ENCODE results near the gene APBB2.
A peak's percentile ranks its signal among the peaks of the same experiment; 100 is the strongest.
"Not testable (repeated sequence)": the region's sequence is repeated elsewhere in the genome, so short reads cannot be mapped to it uniquely, and the experiment has no call there.

Gene APBB2

DNA sequence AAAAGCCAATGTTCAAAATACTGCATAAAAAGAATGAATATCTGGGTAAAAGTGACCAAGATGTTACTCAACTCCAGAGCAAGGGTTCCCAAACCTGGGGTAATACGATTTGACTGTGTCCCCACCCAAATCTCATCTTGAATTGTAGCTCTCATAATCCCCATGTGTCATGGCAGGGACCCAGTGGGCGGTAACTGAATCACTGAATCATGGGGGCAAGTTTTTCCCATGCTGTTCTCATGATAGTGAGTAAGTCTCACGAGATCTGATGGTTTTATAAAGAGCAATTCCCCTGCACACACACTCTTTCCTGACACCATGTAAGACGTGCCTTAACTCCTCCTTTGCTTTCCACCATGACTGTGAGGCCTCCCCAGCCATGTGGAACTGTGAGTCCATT lies 64.8 kb downstream of the APBB2 start:
- not testable (repeated sequence) for H3K4me3 ChIP-seq (ENCODE audit: low read depth, low read length); H2AFZ ChIP-seq (ENCODE audit: low read length, unreplicated experiment); H3K27me3 ChIP-seq (ENCODE audit: insufficient read depth, low read length); H3K36me3 ChIP-seq (ENCODE audit: insufficient read depth, low read length); H3K27ac ChIP-seq (ENCODE audit: low read depth, low read length)
- Histone ChIP-seq H3K79me2 (ENCODE audit: control insufficient read depth, insufficient read depth, low read length, unreplicated experiment) (peaks cover 78% of the 10 kb centered on the region), H3K4me1 (ENCODE audit: control insufficient read depth, insufficient read depth, low read length, unreplicated experiment) (peaks cover 59% of the 10 kb centered on the region)

DNA sequence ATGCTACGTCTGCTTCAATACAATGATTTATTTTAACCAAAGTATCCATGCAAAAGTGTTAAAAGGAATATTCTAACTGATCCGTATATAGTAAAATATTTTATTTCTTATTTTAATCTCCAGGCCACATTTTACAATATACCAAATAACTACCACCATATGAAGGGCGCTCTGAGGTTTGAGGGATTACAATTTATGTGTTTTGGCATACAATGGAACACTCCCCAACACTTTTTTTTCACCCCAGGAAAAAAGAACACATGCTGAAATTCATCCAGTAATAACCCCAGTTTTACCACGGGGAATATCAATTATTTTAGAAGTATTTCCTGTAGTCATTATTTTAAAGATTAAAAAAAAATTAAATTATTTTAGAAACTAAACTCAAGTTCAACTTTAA lies 65.4 kb downstream of the APBB2 start:
- Histone ChIP-seq H2AFZ (ENCODE audit: low read length, unreplicated experiment) (no peak overlapping the region), H3K4me1 (ENCODE audit: control insufficient read depth, insufficient read depth, low read length, unreplicated experiment) (peaks cover 60% of the 10 kb centered on the region), H3K27me3 (ENCODE audit: insufficient read depth, low read length) (no peaks in the 10 kb centered on the region), H3K4me3 (ENCODE audit: low read depth, low read length) (no peak overlapping the region), H3K27ac (ENCODE audit: low read depth, low read length) (no peak overlapping the region), H3K36me3 (ENCODE audit: insufficient read depth, low read length) (no peaks in the 10 kb centered on the region; the same call in none of the 2 replicates), H3K79me2 (ENCODE audit: control insufficient read depth, insufficient read depth, low read length, unreplicated experiment) (peaks cover 74% of the 10 kb centered on the region)

DNA sequence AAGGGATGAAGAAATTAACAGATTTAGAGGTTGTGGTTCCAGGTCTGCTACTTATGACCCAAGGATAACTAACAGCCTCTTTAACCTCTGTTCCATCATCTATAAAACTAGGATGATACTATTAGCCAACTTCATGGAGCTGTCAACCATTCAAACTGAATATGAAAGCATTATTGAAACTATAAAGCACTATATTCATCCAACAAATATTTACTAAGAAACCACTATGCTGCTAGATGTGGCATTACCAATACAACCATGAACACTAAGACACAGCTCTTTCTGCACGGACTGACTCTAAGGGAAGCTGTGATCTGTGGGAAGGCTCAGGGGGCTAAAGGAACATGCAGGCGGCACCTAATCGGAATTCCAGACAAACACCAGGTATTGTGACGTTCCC lies 66.0 kb downstream of the APBB2 start:
- Histone ChIP-seq H2AFZ (ENCODE audit: low read length, unreplicated experiment) (no peak overlapping the region), H3K4me3 (ENCODE audit: low read depth, low read length) (peak overlapping the region; percentile 2; the same call in 1 of the 2 replicates), H3K4me1 (ENCODE audit: control insufficient read depth, insufficient read depth, low read length, unreplicated experiment) (peaks cover 61% of the 10 kb centered on the region), H3K27ac (ENCODE audit: low read depth, low read length) (peak overlapping the region; percentile 66), H3K79me2 (ENCODE audit: control insufficient read depth, insufficient read depth, low read length, unreplicated experiment) (peaks cover 68% of the 10 kb centered on the region), H3K27me3 (ENCODE audit: insufficient read depth, low read length) (no peaks in the 10 kb centered on the region), H3K36me3 (ENCODE audit: insufficient read depth, low read length) (no peaks in the 10 kb centered on the region; the same call in none of the 2 replicates)

DNA sequence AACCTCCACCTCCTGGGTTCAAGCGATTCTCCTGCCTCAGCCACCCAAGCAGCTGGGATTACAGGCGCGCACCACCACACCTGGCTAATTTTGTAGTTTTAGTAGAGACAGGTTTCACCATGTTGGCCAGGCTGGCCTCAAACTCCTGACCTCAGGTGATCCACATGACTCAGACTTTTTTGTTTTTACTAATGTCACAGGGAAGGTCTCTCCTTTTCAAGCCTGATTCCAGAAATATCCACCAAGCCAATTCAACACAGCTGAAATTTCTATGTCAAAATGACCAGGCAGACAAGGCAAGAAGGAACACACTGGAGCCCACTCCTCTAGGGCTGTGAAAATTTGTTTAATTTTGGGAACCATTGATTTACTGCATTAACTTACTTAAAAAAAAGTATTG lies 66.8 kb downstream of the APBB2 start:
- peaks cover 60% of the 10 kb centered on the region for H3K4me1 ChIP-seq (ENCODE audit: control insufficient read depth, insufficient read depth, low read length, unreplicated experiment)
- peaks cover 65% of the 10 kb centered on the region for H3K79me2 ChIP-seq (ENCODE audit: control insufficient read depth, insufficient read depth, low read length, unreplicated experiment)
- H2AFZ ChIP-seq (ENCODE audit: low read length, unreplicated experiment); H3K36me3 ChIP-seq (ENCODE audit: insufficient read depth, low read length); H3K4me3 ChIP-seq (ENCODE audit: low read depth, low read length); H3K27me3 ChIP-seq (ENCODE audit: insufficient read depth, low read length): not testable (repeated sequence)
- peak overlapping the region; percentile 66 for H3K27ac ChIP-seq (ENCODE audit: low read depth, low read length)

DNA sequence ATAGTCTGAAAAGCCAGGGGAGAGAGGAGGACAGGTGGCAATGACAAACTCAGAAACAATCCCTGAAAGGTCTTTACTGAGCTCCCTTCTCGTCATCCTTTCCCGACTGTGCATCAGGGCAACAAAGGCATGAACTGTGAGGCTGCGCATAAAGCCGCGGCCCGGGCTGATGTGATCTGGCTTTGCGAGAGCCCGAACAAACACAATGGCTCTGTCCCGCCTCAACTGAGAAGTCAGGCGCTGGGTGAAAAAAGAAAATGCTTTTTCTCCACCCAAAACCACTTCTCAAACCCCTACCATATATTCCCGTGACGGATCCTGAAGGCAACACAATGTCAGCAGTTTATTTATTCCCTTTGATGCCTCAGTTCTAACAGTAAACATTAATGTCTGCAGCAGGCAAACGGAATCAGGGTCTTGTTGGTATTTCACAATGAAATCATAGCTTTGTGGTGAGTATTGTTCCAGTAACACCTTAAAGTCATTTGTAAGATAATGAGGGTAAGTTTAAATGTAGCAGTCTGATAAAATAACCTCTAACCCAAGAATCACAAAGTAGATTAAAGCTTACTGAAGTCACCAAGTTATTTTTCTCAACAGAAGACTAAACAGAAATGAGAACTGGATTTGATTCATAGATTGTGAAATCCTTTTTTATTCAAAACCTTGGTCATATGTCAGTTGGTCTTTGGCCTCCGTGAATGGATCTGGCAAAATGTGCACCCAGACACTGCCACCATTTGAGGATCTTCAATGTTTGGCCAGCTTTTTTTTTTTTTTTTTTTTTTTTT lies 67.4 kb downstream of the APBB2 start:
- no peaks in the 10 kb centered on the region for H3K27me3 ChIP-seq (ENCODE audit: insufficient read depth, low read length)
- H3K4me1 ChIP-seq (ENCODE audit: control insufficient read depth, insufficient read depth, low read length, unreplicated experiment): peaks cover 65% of the 10 kb centered on the region
- H3K27ac ChIP-seq (ENCODE audit: low read depth, low read length): peak overlapping the region; percentile 66
- H3K36me3 ChIP-seq (ENCODE audit: insufficient read depth, low read length): no peaks in the 10 kb centered on the region; the same call in 1 of the 2 replicates
- no peak overlapping the region for H2AFZ ChIP-seq (ENCODE audit: low read length, unreplicated experiment)
- H3K79me2 ChIP-seq (ENCODE audit: control insufficient read depth, insufficient read depth, low read length, unreplicated experiment): peaks cover 67% of the 10 kb centered on the region
- peak overlapping the region; percentile 10 for H3K4me3 ChIP-seq (ENCODE audit: low read depth, low read length)

DNA sequence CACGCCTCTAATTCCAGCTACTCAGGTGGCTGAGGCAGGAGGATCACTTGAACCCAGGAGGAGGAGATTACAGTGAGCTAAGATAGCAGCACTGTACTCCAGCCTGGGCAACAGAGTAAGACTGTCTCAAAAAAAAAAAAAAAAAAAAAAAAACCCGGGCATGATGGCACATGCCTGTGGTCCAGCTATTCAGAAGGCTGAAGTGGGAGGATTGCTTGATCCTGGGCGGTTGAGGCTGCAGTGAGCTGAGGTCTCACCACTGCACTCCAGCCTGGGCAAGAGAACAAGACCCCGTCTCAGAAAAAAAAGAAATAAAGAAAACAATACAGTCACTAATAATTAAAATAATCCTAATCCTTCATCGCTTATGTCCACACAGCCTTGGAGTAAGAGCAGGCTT lies 68.1 kb downstream of the APBB2 start:
- peaks cover 70% of the 10 kb centered on the region for H3K79me2 ChIP-seq (ENCODE audit: control insufficient read depth, insufficient read depth, low read length, unreplicated experiment)

DNA sequence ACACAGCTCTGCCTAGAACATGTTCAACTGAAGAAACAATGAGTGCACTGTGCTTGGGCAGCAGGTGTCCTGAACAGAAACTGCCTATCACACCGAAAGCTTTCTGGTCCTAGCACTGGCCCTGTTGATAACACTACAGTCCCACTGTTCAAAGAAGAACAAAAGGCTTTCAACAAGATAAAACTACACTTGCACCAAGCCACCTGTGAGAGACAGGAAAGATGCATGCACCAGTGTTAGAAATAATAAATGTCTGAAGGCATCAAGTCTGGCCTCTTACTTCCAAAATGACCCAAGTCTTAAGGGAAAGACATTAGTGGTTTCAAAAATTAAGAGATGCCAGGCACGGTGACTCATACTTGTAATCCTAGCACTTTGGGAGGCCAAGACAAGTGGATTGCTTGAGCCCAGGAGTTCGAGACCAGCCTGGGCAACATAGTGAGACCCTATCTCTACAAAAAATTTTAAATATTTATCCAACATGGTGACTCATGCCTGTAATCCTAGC lies 68.7 kb downstream of the APBB2 start:
- peaks cover 68% of the 10 kb centered on the region for H3K79me2 ChIP-seq (ENCODE audit: control insufficient read depth, insufficient read depth, low read length, unreplicated experiment)
- H2AFZ ChIP-seq (ENCODE audit: low read length, unreplicated experiment): no peak overlapping the region
- no peaks in the 10 kb centered on the region for H3K27me3 ChIP-seq (ENCODE audit: insufficient read depth, low read length)
- H3K27ac ChIP-seq (ENCODE audit: low read depth, low read length): peak overlapping the region; percentile 97
- H3K4me1 ChIP-seq (ENCODE audit: control insufficient read depth, insufficient read depth, low read length, unreplicated experiment): peaks cover 75% of the 10 kb centered on the region
- H3K4me3 ChIP-seq (ENCODE audit: low read depth, low read length): no peak overlapping the region
- H3K36me3 ChIP-seq (ENCODE audit: insufficient read depth, low read length): peaks cover 9% of the 10 kb centered on the region

More for the DNA sequence above, 68.1 kb downstream of the APBB2 start:
- H3K4me3 ChIP-seq (ENCODE audit: low read depth, low read length): peak overlapping the region; percentile 10; the same call in 1 of the 2 replicates
- H2AFZ ChIP-seq (ENCODE audit: low read length, unreplicated experiment): no peak overlapping the region
- H3K27me3 ChIP-seq (ENCODE audit: insufficient read depth, low read length): no peaks in the 10 kb centered on the region
- peaks cover 4% of the 10 kb centered on the region for H3K36me3 ChIP-seq (ENCODE audit: insufficient read depth, low read length)
- peak overlapping the region; percentile 66 for H3K27ac ChIP-seq (ENCODE audit: low read depth, low read length)
- H3K4me1 ChIP-seq (ENCODE audit: control insufficient read depth, insufficient read depth, low read length, unreplicated experiment): peaks cover 71% of the 10 kb centered on the region

DNA sequence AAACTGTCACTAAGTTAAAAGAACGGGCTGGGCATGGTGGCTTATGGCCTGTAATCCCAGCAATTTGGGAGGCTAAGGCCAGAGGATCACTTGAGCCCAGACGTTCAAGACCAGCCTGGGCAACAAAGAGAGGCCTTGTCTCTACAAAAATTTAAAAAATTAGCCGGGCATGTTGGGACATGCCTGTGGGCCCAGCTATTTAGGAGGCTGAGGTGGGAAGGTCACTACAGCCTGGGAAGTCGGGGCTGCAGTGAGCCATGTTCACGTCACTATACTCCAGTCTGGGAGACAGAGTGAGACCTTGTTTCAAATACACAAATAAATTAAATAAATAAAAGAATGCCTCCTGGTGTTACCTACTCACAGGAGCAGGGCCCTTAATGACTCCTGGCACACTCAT lies 69.5 kb downstream of the APBB2 start:
- peak overlapping the region; percentile 2 for H2AFZ ChIP-seq (ENCODE audit: low read length, unreplicated experiment)
- no peaks in the 10 kb centered on the region for H3K27me3 ChIP-seq (ENCODE audit: insufficient read depth, low read length)
- H3K4me3 ChIP-seq (ENCODE audit: low read depth, low read length): no peak overlapping the region
- peak overlapping the region; percentile 97 for H3K27ac ChIP-seq (ENCODE audit: low read depth, low read length)
- H3K4me1 ChIP-seq (ENCODE audit: control insufficient read depth, insufficient read depth, low read length, unreplicated experiment): peaks cover 73% of the 10 kb centered on the region
- peaks cover 12% of the 10 kb centered on the region for H3K36me3 ChIP-seq (ENCODE audit: insufficient read depth, low read length)
- H3K79me2 ChIP-seq (ENCODE audit: control insufficient read depth, insufficient read depth, low read length, unreplicated experiment): peaks cover 65% of the 10 kb centered on the region

DNA sequence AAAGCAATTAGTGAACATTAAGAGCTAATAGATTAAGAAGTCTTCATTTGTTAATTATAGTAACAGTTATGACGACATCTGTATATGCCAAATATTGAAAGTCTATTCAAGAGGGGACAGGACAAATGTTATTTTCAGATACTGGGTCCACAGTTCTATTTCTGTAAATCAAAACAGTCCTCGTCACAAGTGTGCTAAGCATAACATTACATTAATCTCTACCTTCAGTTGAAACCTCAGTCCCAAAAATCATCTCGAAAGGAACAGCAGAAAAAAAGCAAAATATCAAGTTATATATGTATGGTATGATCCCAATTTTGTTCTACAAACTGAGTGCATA lies 70.3 kb downstream of the APBB2 start:
- peak overlapping the region; percentile 11 for H2AFZ ChIP-seq (ENCODE audit: low read length, unreplicated experiment)
- H3K36me3 ChIP-seq (ENCODE audit: insufficient read depth, low read length): peaks cover 20% of the 10 kb centered on the region
- peaks cover 72% of the 10 kb centered on the region for H3K4me1 ChIP-seq (ENCODE audit: control insufficient read depth, insufficient read depth, low read length, unreplicated experiment)
- peak overlapping the region; percentile 97 for H3K27ac ChIP-seq (ENCODE audit: low read depth, low read length)
- no peaks in the 10 kb centered on the region for H3K27me3 ChIP-seq (ENCODE audit: insufficient read depth, low read length)
- peak overlapping the region; percentile 54 for H3K4me3 ChIP-seq (ENCODE audit: low read depth, low read length)
- H3K79me2 ChIP-seq (ENCODE audit: control insufficient read depth, insufficient read depth, low read length, unreplicated experiment): peaks cover 66% of the 10 kb centered on the region

DNA sequence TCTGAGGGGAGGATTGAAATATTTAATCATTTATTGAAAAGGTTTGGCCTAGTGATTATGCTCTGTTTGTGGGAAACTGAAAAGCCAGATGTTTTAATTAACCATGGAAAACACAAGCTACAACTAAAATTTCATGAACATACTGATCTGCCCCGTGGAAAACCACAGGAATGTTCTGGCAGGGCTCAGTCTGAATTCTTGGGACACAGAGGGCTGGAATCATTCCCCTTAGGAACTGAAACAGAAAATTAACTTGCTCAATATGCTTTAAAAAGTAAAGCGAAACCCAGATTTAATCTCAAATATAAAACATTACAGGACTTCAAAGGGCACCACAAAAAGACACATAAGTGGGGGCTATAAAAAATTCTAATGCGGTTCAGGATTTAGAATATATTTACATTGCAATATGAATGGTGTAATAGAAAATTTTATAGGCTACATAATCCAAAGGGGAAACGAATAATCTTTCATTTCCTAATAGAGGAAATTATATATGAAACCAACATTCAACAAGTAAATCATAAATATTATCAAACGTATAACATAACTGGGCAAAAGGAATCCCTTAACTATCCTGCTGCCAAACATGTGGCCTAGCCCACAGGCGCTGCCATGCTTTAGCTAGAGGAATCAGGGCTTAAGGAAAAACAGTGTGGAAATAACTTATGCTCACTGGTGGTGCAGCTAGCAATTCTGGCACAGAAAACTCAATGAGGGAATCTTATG lies 70.9 kb downstream of the APBB2 start:
- Histone ChIP-seq H2AFZ (ENCODE audit: low read length, unreplicated experiment) (peak overlapping the region; percentile 11), H3K36me3 (ENCODE audit: insufficient read depth, low read length) (peaks cover 26% of the 10 kb centered on the region), H3K27me3 (ENCODE audit: insufficient read depth, low read length) (no peaks in the 10 kb centered on the region), H3K27ac (ENCODE audit: low read depth, low read length) (peak overlapping the region; percentile 97), H3K4me1 (ENCODE audit: control insufficient read depth, insufficient read depth, low read length, unreplicated experiment) (peaks cover 67% of the 10 kb centered on the region), H3K79me2 (ENCODE audit: control insufficient read depth, insufficient read depth, low read length, unreplicated experiment) (peaks cover 65% of the 10 kb centered on the region), H3K4me3 (ENCODE audit: low read depth, low read length) (peak overlapping the region; percentile 54)

Data from ACC112 (cell line).